ENCODE data around the gene ZCCHC14. TPM values are rescaled to one million over a fixed set of nuclear protein-coding genes. Genes with fewer than 3 reads are reported as not detected.

The ZCCHC14 gene
- total and polyA plus RNA-seq, 2 of the 8 experiments (the other 6 are each of a cell fraction or from before 2014, with no cell fraction given): 8.2 to 28.2 TPM

GRCh38 chr16:87465306-87465705 is 27.5 kb downstream of the ZCCHC14 start:
- Histone ChIP-seq H2BK120ac (replicated peaks; ENCODE audit: low read depth, low read length) (no peak overlapping the region), H2BK15ac (ENCODE audit: low read length) (no peak overlapping the region), H2BK5ac (ENCODE audit: low read depth, low read length) (no peak overlapping the region), H3K36me3 (ENCODE audit: control insufficient read depth in 2 of 4, insufficient read depth in 4 of 4, low read length in 3 of 4) (no peaks in the 10 kb centered on the region; a peak in 1 of 8 replicates), H3K4ac (replicated peaks; ENCODE audit: insufficient read length, low read depth, low read length) (no peak overlapping the region), H3K4me2 (ENCODE audit: insufficient read depth in 1 of 2, low read depth in 2 of 2, low read length in 2 of 2) (no peak overlapping the region), H4K20me1 (replicated peaks in 1 of 2; ENCODE audit: control insufficient read depth in 1 of 2, insufficient read depth in 2 of 2, low read length in 2 of 2) (peaks cover 1 to 13% of the 10 kb centered on the region in 2 experiments), H3K4me1 (replicated peaks in 1 of 4; ENCODE audit: control insufficient read depth in 3 of 4, insufficient read depth in 4 of 4, low read length in 3 of 4) (peaks cover 2 to 8% (median 4%) of the 10 kb centered on the region in 4 experiments; a peak in 6 of 7 replicates), H3K9ac (replicated peaks in 1 of 4; ENCODE audit: extremely low read depth in 1 of 4, low read depth in 3 of 4, low read length in 3 of 4) (no peak overlapping the region), H3K9me3 (ENCODE audit: insufficient read depth in 2 of 2, low read depth in 1 of 2, low read length in 1 of 2) (no peaks in the 10 kb centered on the region), H3K27me3 (replicated peaks in 1 of 4; ENCODE audit: control insufficient read depth in 3 of 4, extremely low read depth in 1 of 4, insufficient read depth in 3 of 4, low read length in 3 of 4) (no peaks in the 10 kb centered on the region), H3K27ac (ENCODE audit: low read depth, low read length) (no peak overlapping the region), H3K4me3 (ENCODE audit: extremely low read depth in 1 of 4, insufficient read depth in 2 of 4, low read depth in 3 of 4, low read length in 4 of 4) (no peak overlapping the region), H3K14ac (ENCODE audit: insufficient read length) (no peak overlapping the region), H2BK20ac (ENCODE audit: low read length) (no peak overlapping the region), H4K91ac (replicated peaks; ENCODE audit: insufficient read length, low read length) (no peak overlapping the region), H3K18ac (ENCODE audit: extremely low read depth, low read length) (no peak overlapping the region), H3K23ac (ENCODE audit: insufficient read length) (no peak overlapping the region), H4K5ac (ENCODE audit: insufficient read length, low read depth, low read length) (no peak overlapping the region), H2BK12ac (ENCODE audit: low read depth, low read length) (no peak overlapping the region), H4K8ac (ENCODE audit: extremely low read depth, insufficient read depth, low read length) (no peak overlapping the region), H3K56ac (replicated peaks; ENCODE audit: insufficient read length, low read depth, low read length) (no peak overlapping the region), H3K79me2 (ENCODE audit: control insufficient read depth in 1 of 2, insufficient read depth in 2 of 2, low read length in 2 of 2) (peaks cover 0 to 59% of the 10 kb centered on the region in 2 experiments; a peak in 2 of 4 replicates), H2AK5ac (ENCODE audit: low read depth, low read length) (no peak overlapping the region), H2AFZ (ENCODE audit: low read length) (no peak overlapping the region), H3K23me2 (ENCODE audit: low read depth, low read length) (no peaks in the 10 kb centered on the region), H3K79me1 (ENCODE audit: low read depth, low read length) (peaks cover 14% of the 10 kb centered on the region)
- 89% methylated on average over 8 of the region's 8 CpGs; no CpG with 5 or more reads in 1 of the 2 experiments for WGBS, 2 experiments (ENCODE audit: extremely low coverage in 1 of 2, insufficient coverage in 1 of 2, insufficient read length in 1 of 2, insufficient replicate concordance in 2 of 2, low coverage in 1 of 2, low lambda C conversion rate in 2 of 2, missing lambda C conversion rate in 1 of 2)
- CTCF ChIA-PET (ENCODE audit: partially characterized antibody): interaction anchor here (1.4 to 3.1 kb wide), 4 partner anchors 21 to 170 kb away, joined by 3 to 12 read pairs (median 8); no protein-coding TSS in a partner anchor
- POLR2A ChIA-PET (ENCODE audit: partially characterized antibody): no interaction called here
- FAIRE-seq (no peak), DNase-seq (ENCODE audit: low read depth in 1 of 2, low spot score in 2 of 2) (no peak)
- TF ChIP-seq CHD1 (IDR thresholded peaks at IDR 0.05; ENCODE audit: low read depth, low read length) (no peak), EZH2 (IDR thresholded peaks at IDR 0.05; ENCODE audit: low read depth, low read length, severe bottlenecking) (no peak), SAP30 (IDR thresholded peaks at IDR 0.05; ENCODE audit: insufficient read depth, insufficient replicate concordance, low read length) (no peak), NRF1 (IDR thresholded peaks at IDR 0.05; ENCODE audit: low read depth, low read length) (no peak), JUN (IDR thresholded peaks at IDR 0.05; ENCODE audit: low read depth, low read length) (no peak), BCL11A (IDR thresholded peaks at IDR 0.05; ENCODE audit: low read depth in 2 of 2, low read length in 2 of 2) (no peak)
